HCT116 (cell line): ENCODE results near the gene SEMA6A. TPM values are rescaled to one million over a fixed set of nuclear protein-coding genes. Genes with fewer than 3 reads are reported as not detected.

ENCODE experiments used
- ATAC-seq: fragments of 200-7000 bp; cut with Tn5 transposase; 2 replicates; pipeline ENCODE4 v1.9.1; 2020; ENCODE audit warnings: mild to moderate bottlenecking, moderate library complexity
- BruUV-seq: library from RNA; stranded (reverse); fragments of 400-500 nt; replicated peaks from 2 replicates; lab custom pipeline; 2021; lab: Mats Ljungman, UMichigan
- CTCF ChIA-PET: fragments of 300-600 bp; sonication (Branson Sonifier 250); formaldehyde crosslinking; loops from one replicate; lab custom pipeline; 2021; ENCODE audit warnings: antibody characterized with exemption; lab: Charles Lee
- POLR2A ChIA-PET: fragments of 300-600, 350-600 bp; sonication (Branson Sonifier 250); formaldehyde crosslinking; loops from one replicate; lab custom pipeline; 2021; ENCODE audit warnings: antibody characterized with exemption; lab: Charles Lee
- RAD21 ChIA-PET, 2 experiments: fragments of 300-600 bp; sonication (Branson Sonifier 250); formaldehyde crosslinking; loops; one replicate each; lab custom pipeline; 2023; ENCODE audit warnings: low total read pairs in 2 of 2; ENCODE audit not compliant: uncharacterized antibody in 2 of 2, unreplicated experiment in 2 of 2, low non-redundant PET in 1 of 2; lab: Charles Lee
- DNase-seq: peaks from one replicate; pipeline ENCODE4 v3.0.0-alpha.2; 2010; ENCODE audit warnings: low read depth, low spot score
- H2AFZ ChIP-seq: fragments of 200-600 bp; shearing (Covaris generic), sonication (generic); 2 replicates; pipeline ENCODE4 v1.6.1; 2017; ENCODE audit warnings: low read depth, mixed run types, mixed read lengths, antibody characterized with exemption, low read length; ENCODE audit not compliant: poor library complexity, severe bottlenecking
- H3K27ac ChIP-seq: 2 replicates; pipeline ENCODE4 v1.5.1; 2012; ENCODE audit warnings: low read depth, low read length
- H3K27me3 ChIP-seq: fragments of 200-600 bp; sonication (generic); 2 replicates; pipeline ENCODE4 v1.6.1; 2016; ENCODE audit warnings: mixed run types, low read length, mixed read lengths; ENCODE audit not compliant: insufficient read depth
- H3K36me3 ChIP-seq, 2 experiments: fragments of 200-500 bp in 1 of 2; fragments of 200-600 bp in 1 of 2; sonication (Bioruptor generic) in 1 of 2; sonication (generic) in 1 of 2; 2 replicates each; pipeline versions ENCODE4 v1.5.1 to v1.6.1; 2014 to 2016; ENCODE audit warnings: low read length in 2 of 2, inconsistent platforms in 1 of 2, mixed read lengths in 1 of 2, mixed run types in 1 of 2; ENCODE audit not compliant: insufficient read depth in 2 of 2, control insufficient read depth in 1 of 2
- H3K4me1 ChIP-seq, 2 experiments: fragments of 200-600 bp in 1 of 2; sonication (generic) in 1 of 2; 2 replicates each; pipeline versions ENCODE4 v1.5.1 to v1.6.1; 2012 to 2017; ENCODE audit warnings: low read length in 2 of 2, inconsistent platforms in 1 of 2, mild to moderate bottlenecking in 1 of 2, mixed read lengths in 1 of 2, mixed run types in 1 of 2, moderate library complexity in 1 of 2; ENCODE audit not compliant: insufficient read depth in 2 of 2, control insufficient read depth in 1 of 2
- H3K4me2 ChIP-seq: fragments of 200-600 bp; sonication (generic); 2 replicates; pipeline ENCODE4 v1.6.1; 2017; ENCODE audit warnings: mixed run types, low read length, mixed read lengths
- H3K4me3 ChIP-seq, 2 experiments: fragments of 200-600 bp in 1 of 2; sonication (generic) in 1 of 2; replicated peaks in 1 of 2; 2 replicates each; pipeline ENCODE4 v1.5.1; 2011 to 2016; ENCODE audit warnings: low read length in 2 of 2, control low read depth in 1 of 2, low read depth in 1 of 2, mild to moderate bottlenecking in 1 of 2, mixed read lengths in 1 of 2, mixed run types in 1 of 2
- H3K79me2 ChIP-seq: fragments of 200-600 bp; sonication (generic); 2 replicates; pipeline ENCODE4 v1.6.1; 2017; ENCODE audit warnings: mild to moderate bottlenecking, mixed run types, low read length, moderate library complexity, mixed read lengths; ENCODE audit not compliant: insufficient read depth
- H3K9ac ChIP-seq: fragments of 200-600 bp; sonication (generic); 2 replicates; pipeline ENCODE4 v1.6.1; 2016; ENCODE audit warnings: low read length, mixed read lengths
- H3K9me2 ChIP-seq: fragments of 200-600 bp; sonication (generic), shearing (Covaris generic); 2 replicates; pipeline ENCODE4 v1.6.1; 2017; ENCODE audit warnings: mixed run types, mild to moderate bottlenecking, moderate library complexity; ENCODE audit not compliant: insufficient read depth
- H3K9me3 ChIP-seq, 2 experiments: fragments of 200-500 bp in 1 of 2; fragments of 200-600 bp in 1 of 2; sonication (Bioruptor generic) in 1 of 2; sonication (generic) in 1 of 2; 2 replicates each; pipeline ENCODE4 v1.6.1; 2014 to 2017; ENCODE audit warnings: low read length in 2 of 2, mixed read lengths in 2 of 2, inconsistent platforms in 1 of 2, low read depth in 1 of 2, mild to moderate bottlenecking in 1 of 2, mixed run types in 1 of 2, moderate library complexity in 1 of 2; ENCODE audit not compliant: control insufficient read depth in 1 of 2, insufficient read depth in 1 of 2
- H4K20me1 ChIP-seq: fragments of 200-600 bp; sonication (generic), shearing (Covaris generic); 2 replicates; pipeline ENCODE4 v1.6.1; 2017; ENCODE audit warnings: mixed run types, mild to moderate bottlenecking, moderate library complexity; ENCODE audit not compliant: insufficient read depth
- POLR2A ChIP-seq: IDR thresholded peaks from 2 replicates; pipeline ENCODE4 v1.7.0; 2011; ENCODE audit warnings: borderline replicate concordance; ENCODE audit not compliant: insufficient read depth, insufficient read length; ENCODE audit errors: extremely low read depth
- RAD21 ChIP-seq: IDR thresholded peaks from 2 replicates; pipeline ENCODE4 v1.6.1; 2012; ENCODE audit warnings: low read depth, mild to moderate bottlenecking
- SRF ChIP-seq: IDR thresholded peaks from 2 replicates; pipeline ENCODE4 v1.6.1; 2012; ENCODE audit warnings: low read depth
- TCF7L2 ChIP-seq: IDR thresholded peaks from 2 replicates; pipeline ENCODE4 v1.7.0; 2011; ENCODE audit warnings: borderline replicate concordance, inconsistent platforms; ENCODE audit not compliant: insufficient read depth, insufficient read length; ENCODE audit errors: extremely low read depth
- ZNF274 ChIP-seq: fragments of 200-500 bp; sonication (Bioruptor generic); IDR thresholded peaks from 2 replicates; pipeline ENCODE4 v1.6.1; 2014; ENCODE audit warnings: mild to moderate bottlenecking, low read depth, low read length, inconsistent platforms
- intact Hi-C: fragments of 100-400 bp; cut with micrococcal nuclease; formaldehyde crosslinking; loops from 2 replicates; pipeline ENCODE4 v1.10.0; 2022
- total RNA-seq: library from RNA; stranded (reverse); gene quantifications from one replicate; pipeline ENCODE4 v1.2.1, GENCODE V29; 2021; ENCODE audit not compliant: unreplicated experiment

Gene SEMA6A
- total RNA-seq, 1 experiment from 2014 or later: 6.7 TPM

DNA sequence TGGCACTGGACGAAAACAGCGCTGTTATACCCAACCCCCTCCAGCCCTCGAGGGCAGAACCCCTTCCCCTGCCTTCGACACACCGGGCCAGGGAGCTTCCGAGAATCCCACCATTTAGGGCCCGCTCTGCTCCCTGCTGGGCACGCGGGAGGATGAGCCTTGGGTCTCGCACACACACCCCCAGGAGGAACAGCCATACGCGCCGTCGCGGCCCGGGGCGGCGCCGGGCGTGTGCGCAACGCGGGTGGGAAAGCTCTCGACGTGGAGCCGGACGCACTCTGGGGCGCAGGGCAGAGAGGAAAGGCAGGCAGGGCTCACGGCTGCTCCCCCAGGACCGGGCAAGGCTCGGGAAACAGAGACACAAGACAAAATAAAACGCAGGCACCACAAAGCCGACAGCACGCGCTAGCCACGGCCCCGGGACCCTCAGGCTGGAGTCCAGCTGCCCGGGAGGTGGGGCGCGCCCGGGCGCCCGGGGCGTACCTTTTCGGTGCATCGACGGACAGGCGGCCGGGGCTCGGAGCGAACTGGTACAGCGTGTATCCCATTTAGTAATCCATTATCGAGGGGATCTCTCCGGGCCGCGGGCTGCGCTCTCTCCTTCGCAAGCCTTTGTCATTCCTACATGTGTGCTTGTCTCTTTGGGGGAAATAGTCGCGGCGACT lies 789 bp downstream of the SEMA6A start:
- H3K27me3 ChIP-seq: no peaks in the 10 kb centered on the region
- ChIA-PET RAD21 (interaction anchor here in 1 of 2 experiments (1.6 kb wide), 1 partner anchor 374 kb away, joined by 10 read pairs; no protein-coding TSS in a partner anchor), POLR2A (no interaction called here), CTCF (interaction anchor here (1.1 kb wide), 1 partner anchor 503 kb away, joined by 3 read pairs; no protein-coding TSS in a partner anchor)
- H3K4me1 ChIP-seq: peaks cover 8 to 21% of the 10 kb centered on the region in 2 experiments; a peak in 3 of 4 replicates
- intact Hi-C loops: loop anchor here (10.0 kb wide), 1 partner anchor 991 kb away; no protein-coding TSS in a partner anchor
- BruUV-seq: no TSS peak
- no peaks in the 10 kb centered on the region for H4K20me1 ChIP-seq
- H3K36me3 ChIP-seq: no peaks in the 10 kb centered on the region
- no peaks in the 10 kb centered on the region for H3K9me2 ChIP-seq
- TF ChIP-seq SRF (no peak), POLR2A (no peak), RAD21 (no peak), TCF7L2 (no peak)
- H3K4me3 ChIP-seq: peak overlapping the region; percentile 59 to 70
- no peaks in the 10 kb centered on the region; the same call in 1 of the 2 replicates for H3K79me2 ChIP-seq
- H2AFZ ChIP-seq: peak overlapping the region; percentile 63
- H3K27ac ChIP-seq: no peak overlapping the region
- H3K9me3 ChIP-seq: no peaks in the 10 kb centered on the region
- peak overlapping the region; percentile 85 for H3K4me2 ChIP-seq
- DNase-seq (no peak), ATAC-seq (no peak)
- H3K9ac ChIP-seq: peak overlapping the region; percentile 57

DNA sequence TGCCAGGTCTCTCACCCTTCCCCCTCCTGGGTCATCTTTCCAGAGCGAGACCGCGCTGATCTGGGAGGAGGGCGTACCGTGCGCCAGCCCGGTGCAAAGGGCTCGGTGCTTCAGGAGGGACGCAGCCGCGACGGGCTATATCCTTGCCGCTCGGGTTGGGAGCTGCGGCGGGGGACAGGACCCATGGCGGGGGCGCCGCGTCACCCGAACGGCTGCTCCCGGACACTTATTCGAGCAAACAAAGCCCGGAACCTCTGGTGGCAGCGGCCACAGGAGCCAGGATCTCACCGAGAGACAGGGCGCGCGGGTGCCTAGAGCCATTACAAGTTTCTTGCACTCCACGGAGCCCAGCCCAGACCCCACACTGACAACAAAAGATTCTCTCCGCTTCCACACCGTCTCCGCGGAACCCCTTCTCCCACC lies 1.3 kb downstream of the SEMA6A start:
- no peaks in the 10 kb centered on the region for H4K20me1 ChIP-seq
- peaks cover 8 to 21% of the 10 kb centered on the region in 2 experiments; a peak in 3 of 4 replicates for H3K4me1 ChIP-seq
- H3K9me3 ChIP-seq: no peaks in the 10 kb centered on the region
- no peaks in the 10 kb centered on the region; the same call in 1 of the 2 replicates for H3K79me2 ChIP-seq
- ChIA-PET POLR2A (no interaction called here), RAD21 (no interaction called here), CTCF (no interaction called here)
- peak overlapping the region; percentile 57; the same call in 1 of the 2 replicates for H3K9ac ChIP-seq
- H3K4me3 ChIP-seq: peak overlapping the region; percentile 59 to 70
- TF ChIP-seq ZNF274 (no peak), SRF (no peak)
- intact Hi-C loops: loop anchor here (10.0 kb wide), 1 partner anchor 992 kb away; no protein-coding TSS in a partner anchor
- peak overlapping the region; percentile 85 for H3K4me2 ChIP-seq
- H3K27ac ChIP-seq: no peak overlapping the region
- no peaks in the 10 kb centered on the region for H3K9me2 ChIP-seq
- no peaks in the 10 kb centered on the region for H3K36me3 ChIP-seq
- DNase-seq (no peak), ATAC-seq (no peak)
- H2AFZ ChIP-seq: no peak overlapping the region
- BruUV-seq: TSS peak; percentile 39
- H3K27me3 ChIP-seq: no peaks in the 10 kb centered on the region
